ENCODE results near the gene GSTCD.
"Not testable (repeated sequence)": the region's sequence is repeated elsewhere in the genome, so short reads cannot be mapped to it uniquely, and the experiment has no call there.

The GSTCD gene

GRCh38 chr4:105807496-105807895 is 98.9 kb downstream of the GSTCD start:
- no peak for DNase-seq (ENCODE audit: low spot score)

GRCh38 chr4:105808030-105808749 is 99.6 kb downstream of the GSTCD start:
- DNase-seq (ENCODE audit: low spot score): no peak

GRCh38 chr4:105808750-105809041 is 100.1 kb downstream of the GSTCD start:
- no peak for DNase-seq (ENCODE audit: low spot score)

GRCh38 chr4:105815701-105816100 is 107.1 kb downstream of the GSTCD start:
- DNase-seq (ENCODE audit: low spot score): no peak

- DNase-seq (ENCODE audit: low spot score): no peak
Observed at GRCh38 chr4:105822061-105822460, 113.5 kb downstream of the GSTCD start.

GRCh38 chr4:105828074-105828473 is 119.5 kb downstream of the GSTCD start:
- no peak for DNase-seq (ENCODE audit: low spot score)

GRCh38 chr4:105831189-105831588 is 122.6 kb downstream of the GSTCD start:
- DNase-seq (ENCODE audit: low spot score): no peak

- DNase-seq (ENCODE audit: low spot score): no peak
Observed at GRCh38 chr4:105835177-105835576, 126.6 kb downstream of the GSTCD start.

- DNase-seq (ENCODE audit: low spot score): no peak
Observed at GRCh38 chr4:105836537-105836936, 128.0 kb downstream of the GSTCD start.

GRCh38 chr4:105837037-105837436 is 128.5 kb downstream of the GSTCD start:
- no peak for DNase-seq (ENCODE audit: low spot score)

GRCh38 chr4:105838082-105838481 is 129.5 kb downstream of the GSTCD start:
- no peak for DNase-seq (ENCODE audit: low spot score)

- no peak for DNase-seq (ENCODE audit: low spot score)
Observed at GRCh38 chr4:105840426-105841174, 132.0 kb downstream of the GSTCD start.

- DNase-seq (ENCODE audit: low spot score): no peak
Observed at GRCh38 chr4:105843941-105844340, 135.4 kb downstream of the GSTCD start.

- no peak for DNase-seq (ENCODE audit: low spot score)
Observed at GRCh38 chr4:105845559-105845958, 137.0 kb downstream of the GSTCD start.

GRCh38 chr4:105848359-105848758 is 139.8 kb downstream of the GSTCD start:
- not testable (repeated sequence) for DNase-seq (ENCODE audit: low spot score)

- DNase-seq (ENCODE audit: low spot score): no peak
Observed at GRCh38 chr4:105851196-105851595, 142.6 kb downstream of the GSTCD start.

GRCh38 chr4:105852230-105852629 is 143.6 kb downstream of the GSTCD start:
- not testable (repeated sequence) for DNase-seq (ENCODE audit: low spot score)

- DNase-seq (ENCODE audit: low spot score): no peak
Observed at GRCh38 chr4:105858466-105859040, 150.0 kb downstream of the GSTCD start.

- DNase-seq (ENCODE audit: low spot score): no peak
Observed at GRCh38 chr4:105859233-105859632, 150.6 kb downstream of the GSTCD start.

- DNase-seq (ENCODE audit: low spot score): no peak
Observed at GRCh38 chr4:105870963-105871362, 162.4 kb downstream of the GSTCD start.

- DNase-seq (ENCODE audit: low spot score): no peak
Observed at GRCh38 chr4:105871997-105872396, 163.4 kb downstream of the GSTCD start.

- DNase-seq (ENCODE audit: low spot score): no peak
Observed at GRCh38 chr4:105875233-105875632, 166.6 kb downstream of the GSTCD start.

GRCh38 chr4:105878668-105879067 is 170.1 kb downstream of the GSTCD start:
- no peak for DNase-seq (ENCODE audit: low spot score)

All from SK-N-DZ (cell line).